Epithelial cell of proximal tubule (primary cell): Measurements from ENCODE around the gene LILRA2. TPM values are rescaled to one million over a fixed set of nuclear protein-coding genes. Genes with fewer than 3 reads are reported as not detected.

Source experiments
- DNase-seq: peaks from one replicate; pipeline ENCODE4 v3.0.0-alpha.2; 2011; ENCODE audit warnings: low read depth
- H3K4me3 ChIP-seq: 2 replicates; pipeline ENCODE4 v1.5.1; 2011; ENCODE audit warnings: low read depth, mild to moderate bottlenecking, low read length
- CTCF ChIP-seq: conservative IDR thresholded peaks from 2 replicates; pipeline ENCODE4 v1.5.1; 2012; ENCODE audit warnings: low read depth, mild to moderate bottlenecking, low read length
- total RNA-seq: library from RNA; depleted of rRNA; stranded (reverse); fragments of >200 nt; gene quantifications from 2 replicates; pipeline ENCODE4 v1.2.3, GENCODE V29; 2015

Gene LILRA2
- total RNA-seq, 1 donor from 2014 or later, result not detected

- TF ChIP-seq CTCF, result no peak
- no peak overlapping the region for H3K4me3 ChIP-seq
- no peak for DNase-seq
Measured at GRCh38 chr19:54535601-54536000, 38.0 kb upstream of the LILRA2 start.

DNA sequence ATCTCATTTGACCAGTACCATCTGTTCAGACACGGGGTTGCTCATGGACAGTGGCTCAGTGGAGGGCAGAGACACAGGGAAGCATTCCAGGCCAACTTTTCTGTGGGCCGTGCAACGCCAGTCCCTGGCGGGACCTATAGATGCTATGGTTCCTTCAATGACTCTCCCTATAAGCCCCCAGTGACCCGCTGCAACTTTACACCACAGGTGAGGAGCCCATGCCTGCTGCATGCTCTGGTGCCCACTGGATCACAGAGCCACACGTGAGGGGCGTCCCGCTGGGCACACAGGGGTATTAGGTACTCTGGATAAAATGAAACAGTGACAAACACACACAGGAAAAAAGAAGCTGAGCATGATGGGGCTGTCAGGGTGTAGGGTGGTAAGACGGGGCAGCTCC lies 36.6 kb upstream of the LILRA2 start:
- no peak overlapping the region for H3K4me3 ChIP-seq
- DNase-seq, result no peak
- TF ChIP-seq CTCF, result no peak

DNA sequence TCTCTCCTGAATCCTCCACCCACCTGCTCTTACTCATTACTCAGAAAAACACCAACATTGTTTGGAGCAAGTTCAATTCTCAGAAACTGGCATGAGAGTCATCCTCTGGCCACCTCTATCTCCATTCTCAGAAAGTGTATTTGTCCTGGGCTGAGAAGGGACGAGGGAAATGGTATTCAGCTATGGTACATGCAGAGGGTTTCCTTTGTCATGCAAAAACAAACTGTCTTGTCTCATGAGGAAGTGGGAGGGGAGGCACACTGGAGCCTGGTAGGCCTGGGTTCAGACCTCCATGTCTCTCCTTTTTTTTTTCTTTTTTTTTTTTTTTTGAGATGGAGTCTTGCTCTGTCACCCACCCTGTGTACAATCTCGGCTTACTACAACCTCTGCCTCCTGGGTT lies 31.9 kb upstream of the LILRA2 start:
- no peak for TF ChIP-seq CTCF
- no peak overlapping the region for H3K4me3 ChIP-seq
- DNase-seq, result no peak

DNA sequence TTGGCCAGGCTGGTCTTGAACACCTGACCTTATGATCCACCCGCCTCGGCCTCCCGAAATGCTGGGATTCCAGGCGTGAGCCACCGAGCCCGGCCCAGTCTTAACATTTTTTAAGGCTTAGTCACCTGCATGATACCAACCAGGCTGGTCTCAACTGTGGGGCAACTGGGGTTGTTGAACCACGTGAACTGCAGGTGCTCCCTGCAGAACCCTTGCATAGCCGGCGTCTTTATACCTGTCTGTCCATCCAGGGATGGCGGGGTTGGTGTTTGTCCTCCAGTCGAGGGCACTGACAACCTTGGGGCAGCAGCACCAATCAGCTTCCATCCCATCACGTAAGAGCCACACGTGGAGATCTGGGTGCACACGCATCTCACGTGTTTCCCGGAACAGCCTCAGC lies 24.8 kb upstream of the LILRA2 start:
- no peak for DNase-seq
- no peak overlapping the region for H3K4me3 ChIP-seq
- TF ChIP-seq CTCF, result no peak

DNA sequence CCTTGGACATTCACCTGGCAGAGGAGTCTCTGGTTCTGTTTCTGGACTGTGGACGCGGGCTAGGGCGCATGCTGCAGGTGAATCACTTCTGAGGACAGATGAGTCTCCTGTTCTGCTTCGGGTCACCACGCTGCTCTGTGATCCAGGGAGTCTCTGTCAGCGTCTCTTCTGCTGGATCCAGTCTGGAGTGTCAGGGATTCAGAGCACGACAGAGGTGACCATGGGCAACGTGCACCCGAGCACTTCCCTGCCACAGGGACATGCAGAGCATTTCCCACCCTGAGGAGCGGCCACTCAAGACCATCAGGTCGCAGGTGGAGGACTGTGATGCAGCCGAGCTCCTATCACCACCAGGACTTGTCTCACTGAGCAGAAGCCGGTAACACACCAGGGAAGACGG lies 24.4 kb upstream of the LILRA2 start:
- no peak overlapping the region for H3K4me3 ChIP-seq
- no peak for DNase-seq
- no peak for TF ChIP-seq CTCF

DNA sequence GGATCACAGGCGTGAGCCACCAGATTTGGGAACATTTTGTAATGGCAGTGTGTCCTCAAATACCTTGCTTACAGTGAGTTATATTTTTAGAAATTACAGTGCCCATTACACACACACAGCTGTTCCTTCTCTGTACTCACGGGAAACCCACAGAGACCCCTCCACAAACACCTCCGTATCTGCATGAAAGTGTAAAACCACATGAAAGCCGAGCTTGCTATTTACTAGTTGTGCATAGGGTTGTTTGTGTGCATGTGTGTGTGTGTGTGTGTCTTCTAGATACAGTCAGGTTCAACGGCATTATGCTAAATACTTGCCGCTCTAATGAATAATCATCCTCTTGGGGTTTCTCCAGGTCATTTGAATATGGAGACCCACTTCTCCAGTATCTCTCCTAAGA lies 22.3 kb upstream of the LILRA2 start:
- H3K4me3 ChIP-seq, result no peak overlapping the region
- no peak for DNase-seq
- no peak for TF ChIP-seq CTCF

- no peak overlapping the region for H3K4me3 ChIP-seq
- TF ChIP-seq CTCF, result no peak
- DNase-seq, result no peak
Measured at GRCh38 chr19:54551950-54552912, 21.4 kb upstream of the LILRA2 start.
